ENCODE measurements around the gene SYNE1.

GRCh38 chr6:152571943-152572337, 65.2 kb downstream of the SYNE1 start:
- TF ChIP-seq CTCF (IDR thresholded peaks at IDR 0.05) = no peak
- TF ChIP-seq POLR2A (IDR thresholded peaks at IDR 0.05) = no peak
- TF ChIP-seq EP300 (IDR thresholded peaks at IDR 0.05) = no peak

Data from ovary (tissue), 3 donors.